Right ventricle myocardium inferior (tissue), 1 donor: ENCODE data around the gene SPR. TPM values are rescaled to one million over a fixed set of nuclear protein-coding genes. Genes with fewer than 3 reads are reported as not detected.

Experiments
- ATAC-seq: fragments of 200-7000 bp; cut with Tn5 transposase; one replicate; pipeline ENCODE4 v1.9.1; 2020; ENCODE audit warnings: mild to moderate bottlenecking, moderate library complexity
- DNase-seq: peaks from one replicate; pipeline ENCODE4 v3.0.0; 2021; ENCODE audit errors: missing footprints
- intact Hi-C: fragments of 100-400 bp; cut with DNase I; formaldehyde crosslinking; loops from one replicate; pipeline ENCODE4 v1.11.0; 2022
- total RNA-seq: library from RNA; stranded (reverse); fragmentation: NEBNext Ultra II Directional; extraction: Animal tissue kit (Norgen Biotek cat#: 25700); gene quantifications from one replicate; pipeline ENCODE4 v1.2.1, GENCODE V29; 2021
- donor health status: DM: no; HTN: yes; CAD: no; lungs with severe emphysema.

SPR gene
- total RNA-seq, 1 donor from 2014 or later, result 52.4 TPM

- DNase-seq (no peak), ATAC-seq (no peak)
- intact Hi-C loops, result loop anchor here (2.0 kb wide), 1 partner anchor 41 kb away; no protein-coding TSS in a partner anchor
These were observed 38.2 kb downstream of the SPR start for GRCh38 chr2:72925328-72925943.

- no peak for ATAC-seq
- DNase-seq, result no peak
These were observed 39.2 kb downstream of the SPR start for GRCh38 chr2:72926368-72926767.

GRCh38 chr2:72926811-72927465 is 39.7 kb downstream of the SPR start:
- DNase-seq (no peak), ATAC-seq (no peak)
- intact Hi-C loops, result no loop called here

More at GRCh38 chr2:72926368-72926767, 39.2 kb downstream of the SPR start:
- intact Hi-C loops, result no loop called here

- intact Hi-C loops, result no loop called here
- DNase-seq, result no peak
- ATAC-seq, result no peak
These were observed 40.7 kb downstream of the SPR start for GRCh38 chr2:72927619-72928550.

- intact Hi-C loops, result no loop called here
- ATAC-seq (no peak), DNase-seq (no peak)
These were observed 41.8 kb downstream of the SPR start for GRCh38 chr2:72929010-72929409.

- ATAC-seq, result no peak
These were observed 44.2 kb downstream of the SPR start for GRCh38 chr2:72931280-72931910.

GRCh38 chr2:72932045-72932740 is 45.0 kb downstream of the SPR start:
- intact Hi-C loops, result no loop called here
- DNase-seq (peak; percentile 9), ATAC-seq (no peak)

More at GRCh38 chr2:72931280-72931910, 44.2 kb downstream of the SPR start:
- DNase-seq, result peak; percentile 60
- intact Hi-C loops, result no loop called here

GRCh38 chr2:72932805-72933204 is 45.6 kb downstream of the SPR start:
- ATAC-seq (no peak), DNase-seq (peak; percentile 14)
- intact Hi-C loops, result no loop called here

- peak; percentile 28 for DNase-seq
- ATAC-seq, result no peak
These were observed 46.0 kb downstream of the SPR start for GRCh38 chr2:72933207-72933606.

GRCh38 chr2:72933646-72934151 is 46.5 kb downstream of the SPR start:
- no peak for ATAC-seq
- peak; percentile 34 for DNase-seq
- intact Hi-C loops, result no loop called here

More at GRCh38 chr2:72933207-72933606, 46.0 kb downstream of the SPR start:
- intact Hi-C loops, result no loop called here

- no peak for ATAC-seq
- DNase-seq, result peak; percentile 21
These were observed 47.7 kb downstream of the SPR start for GRCh38 chr2:72934683-72935610.

GRCh38 chr2:72935611-72935957 is 48.4 kb downstream of the SPR start:
- peak; percentile 8 for DNase-seq
- no peak for ATAC-seq
- intact Hi-C loops, result no loop called here

More at GRCh38 chr2:72934683-72935610, 47.7 kb downstream of the SPR start:
- intact Hi-C loops, result no loop called here

GRCh38 chr2:72936660-72937355 is 49.6 kb downstream of the SPR start:
- no peak for ATAC-seq
- peak; percentile 0 for DNase-seq
- intact Hi-C loops, result no loop called here

- intact Hi-C loops, result no loop called here
- DNase-seq, result peak; percentile 44
- ATAC-seq, result no peak
These were observed 50.1 kb downstream of the SPR start for GRCh38 chr2:72937356-72937669.

- ATAC-seq (no peak), DNase-seq (peak; percentile 15)
- intact Hi-C loops, result no loop called here
These were observed 51.2 kb downstream of the SPR start for GRCh38 chr2:72938455-72938854.

GRCh38 chr2:72940361-72940760 is 53.2 kb downstream of the SPR start:
- intact Hi-C loops, result no loop called here
- no peak for ATAC-seq
- DNase-seq, result peak; percentile 1

- no peak for ATAC-seq
- intact Hi-C loops, result no loop called here
- DNase-seq, result peak; percentile 49
These were observed 53.6 kb downstream of the SPR start for GRCh38 chr2:72940786-72941185.
